NT2/D1 (cell line): ENCODE results near the gene GPAT2.
"Not testable (repeated sequence)": the region's sequence is repeated elsewhere in the genome, so short reads cannot be mapped to it uniquely, and the experiment has no call there.

ENCODE experiments used
- DNase-seq: peaks from one replicate; pipeline ENCODE4 v3.0.0-alpha.2; 2011; ENCODE audit warnings: low read depth, low spot score
- H3K27me3 ChIP-seq: 2 replicates; pipeline ENCODE4 v1.6.0; 2011; ENCODE audit warnings: mild to moderate bottlenecking; ENCODE audit not compliant: insufficient read length, insufficient read depth
- H3K36me3 ChIP-seq: 2 replicates; pipeline ENCODE4 v1.6.1; 2011; ENCODE audit warnings: mild to moderate bottlenecking, low read length, mixed read lengths; ENCODE audit not compliant: insufficient read depth, insufficient read length
- H3K4me1 ChIP-seq: 2 replicates; pipeline ENCODE4 v1.5.1; 2011; ENCODE audit not compliant: insufficient read depth, insufficient read length
- H3K4me3 ChIP-seq: 2 replicates; pipeline ENCODE4 v1.5.1; 2011; ENCODE audit warnings: low read depth; ENCODE audit not compliant: insufficient read length
- H3K9ac ChIP-seq: 2 replicates; pipeline ENCODE4 v1.6.0; 2011; ENCODE audit warnings: low read depth; ENCODE audit not compliant: insufficient read length
- H3K9me3 ChIP-seq: 2 replicates; pipeline ENCODE4 v1.5.1; 2011; ENCODE audit warnings: mild to moderate bottlenecking, low read length; ENCODE audit not compliant: insufficient read depth
- SUZ12 ChIP-seq: IDR thresholded peaks from 2 replicates; pipeline ENCODE4 v1.6.1; 2011; ENCODE audit not compliant: insufficient read length, insufficient read depth; ENCODE audit errors: extremely low read depth
- YY1 ChIP-seq: IDR thresholded peaks from 2 replicates; pipeline ENCODE4 v1.6.1; 2011; ENCODE audit not compliant: insufficient read length, insufficient read depth
- ZNF274 ChIP-seq: IDR thresholded peaks from 2 replicates; pipeline ENCODE4 v1.6.1; 2011; ENCODE audit warnings: mild to moderate bottlenecking, low read depth, low read length

GPAT2 gene

GRCh38 chr2:96053385-96053784, 18.7 kb upstream of the GPAT2 start:
- H3K4me1 ChIP-seq, H3K4me3 ChIP-seq, H3K27me3 ChIP-seq: not testable (repeated sequence)

DNA sequence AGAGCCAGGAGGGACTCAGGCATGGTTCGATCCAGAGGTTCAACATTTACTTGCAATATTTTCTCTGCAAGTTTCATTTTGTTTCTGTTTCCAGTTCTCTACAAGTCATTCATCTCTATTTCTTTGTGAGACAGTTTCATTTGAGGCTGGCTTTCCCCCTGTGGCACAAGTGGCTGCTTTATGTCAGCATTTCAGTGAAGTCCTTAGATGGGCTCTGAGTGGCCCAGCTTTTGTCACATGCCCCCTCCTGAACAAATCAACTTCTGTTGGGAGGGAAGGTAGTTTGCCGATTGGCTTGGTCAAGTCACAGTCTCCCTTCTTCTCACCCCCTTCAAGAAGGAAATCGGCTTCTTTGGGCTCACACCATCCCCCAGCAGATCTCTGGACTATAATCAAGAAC, 17.9 kb upstream of the GPAT2 start:
- not testable (repeated sequence) for H3K4me3 ChIP-seq, H3K9ac ChIP-seq, DNase-seq, H3K36me3 ChIP-seq, H3K27me3 ChIP-seq, H3K9me3 ChIP-seq, H3K4me1 ChIP-seq

More at GRCh38 chr2:96053385-96053784, 18.7 kb upstream of the GPAT2 start:
- not testable (repeated sequence) for H3K9ac ChIP-seq, H3K36me3 ChIP-seq, H3K9me3 ChIP-seq, DNase-seq

DNA sequence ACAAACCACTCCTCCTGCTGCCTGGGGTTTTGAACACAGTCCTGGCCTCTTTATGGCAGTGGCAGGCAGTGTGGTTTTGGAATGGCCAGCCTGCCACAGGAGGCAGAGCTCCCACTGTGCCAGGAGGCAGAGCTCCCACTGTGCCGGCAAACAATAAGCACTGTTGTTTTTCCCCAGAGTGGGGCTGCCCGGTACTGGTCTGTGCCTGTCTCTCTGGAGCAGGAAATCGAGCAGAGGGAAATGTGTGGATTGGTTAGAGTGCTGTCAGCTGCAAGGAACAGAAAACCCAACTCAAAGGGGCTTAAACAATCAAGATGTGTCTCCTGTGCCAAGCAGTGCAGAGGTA, 15.2 kb upstream of the GPAT2 start:
- H3K9me3 ChIP-seq, H3K4me3 ChIP-seq, H3K36me3 ChIP-seq, H3K4me1 ChIP-seq, H3K27me3 ChIP-seq, DNase-seq, H3K9ac ChIP-seq: not testable (repeated sequence)

- not testable (repeated sequence) for H3K9me3 ChIP-seq, H3K4me1 ChIP-seq, H3K27me3 ChIP-seq, H3K4me3 ChIP-seq, H3K36me3 ChIP-seq, DNase-seq, H3K9ac ChIP-seq
These were observed 14.6 kb upstream of the GPAT2 start for GRCh38 chr2:96049049-96049916.

DNA sequence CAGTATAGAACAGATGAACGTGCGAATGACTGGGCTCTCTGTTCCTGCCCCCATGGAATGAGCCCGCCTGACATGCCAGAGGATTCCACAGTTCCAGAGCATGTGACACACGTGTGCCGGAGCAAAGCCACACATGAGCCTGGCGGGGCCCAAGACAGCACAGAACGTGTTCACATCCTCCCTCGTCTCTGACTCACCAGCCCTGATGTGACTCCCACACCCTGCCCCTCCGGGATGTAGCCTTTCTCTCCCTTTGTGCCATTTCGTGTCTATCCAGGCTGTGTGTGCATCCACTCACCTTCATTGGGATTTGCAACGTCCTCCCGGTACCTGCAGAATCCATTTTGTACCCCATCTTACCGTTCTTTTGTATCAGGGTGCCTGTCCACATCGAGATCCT, 838 bp upstream of the GPAT2 start:
- not testable (repeated sequence) for H3K27me3 ChIP-seq, DNase-seq, H3K4me1 ChIP-seq, H3K9ac ChIP-seq, H3K36me3 ChIP-seq, H3K4me3 ChIP-seq, H3K9me3 ChIP-seq

DNA sequence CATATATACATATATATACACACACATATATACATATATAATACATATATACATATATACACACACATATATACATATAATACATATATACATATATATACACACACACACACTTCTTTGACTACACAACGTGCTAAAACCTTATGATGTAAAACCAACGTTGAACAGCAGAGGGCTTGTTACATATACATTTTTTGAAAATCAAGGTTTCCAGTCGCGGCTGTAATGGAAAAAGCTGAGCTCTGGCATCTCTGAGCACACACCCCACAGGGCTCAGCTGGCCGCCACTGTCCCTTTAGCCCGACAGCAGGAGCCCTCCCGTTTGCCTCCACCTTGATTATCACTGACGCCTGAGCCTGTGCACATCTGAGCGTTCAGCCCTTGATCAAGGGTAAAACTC, 719 bp downstream of the GPAT2 start:
- H3K9me3 ChIP-seq, H3K36me3 ChIP-seq, H3K4me3 ChIP-seq, H3K27me3 ChIP-seq, H3K4me1 ChIP-seq, H3K9ac ChIP-seq, DNase-seq: not testable (repeated sequence)

DNA sequence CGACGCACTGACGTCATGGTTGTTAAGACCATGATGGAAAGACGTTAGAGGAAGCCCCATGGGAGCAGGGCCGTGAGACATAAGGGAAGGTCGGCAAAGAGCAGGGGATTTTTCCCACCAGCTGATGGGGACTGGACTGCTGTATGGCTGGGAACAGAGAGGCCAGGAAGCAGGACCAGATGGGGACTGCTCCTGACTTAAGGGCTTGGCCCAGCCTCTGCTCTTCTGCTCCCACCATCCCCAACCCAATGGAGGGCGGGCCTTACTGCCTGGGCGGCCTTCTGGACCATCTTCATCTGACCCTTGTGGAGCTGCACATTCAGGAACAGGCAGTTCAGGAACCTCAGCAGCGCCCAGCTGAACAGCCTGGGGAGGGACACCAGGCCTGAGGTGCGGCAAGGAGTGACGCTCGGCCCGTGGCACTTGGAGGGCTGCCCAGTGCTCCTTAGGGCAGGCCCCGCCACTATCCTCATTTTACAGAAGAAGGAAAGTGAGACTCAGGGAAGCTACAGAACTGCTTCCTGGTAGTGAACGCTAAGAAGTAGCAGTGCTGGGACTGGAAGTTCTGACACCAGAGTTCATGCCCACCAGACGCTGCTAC, 6.9 kb downstream of the GPAT2 start:
- not testable (repeated sequence) for DNase-seq, H3K27me3 ChIP-seq, H3K36me3 ChIP-seq

DNA sequence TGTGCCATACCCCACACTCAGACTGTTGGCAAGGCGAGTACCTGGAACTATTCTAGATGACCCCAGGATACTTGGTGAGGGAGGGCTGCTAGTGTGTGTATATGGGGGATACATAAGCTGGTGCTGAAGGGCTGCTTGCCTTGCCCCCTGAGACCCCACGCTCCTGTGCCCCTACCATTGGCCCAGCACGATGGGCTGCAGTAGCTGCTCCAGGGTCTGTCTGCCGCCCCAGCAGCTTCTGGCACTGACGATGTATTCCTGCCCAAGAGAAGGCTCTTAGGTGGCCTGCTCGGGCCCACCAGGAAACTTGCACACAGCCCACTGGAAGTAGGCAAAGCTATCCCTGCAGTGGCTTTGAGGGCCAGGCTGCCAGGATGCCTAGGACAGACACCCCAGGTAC, 9.0 kb downstream of the GPAT2 start:
- H3K4me3 ChIP-seq, H3K36me3 ChIP-seq, H3K9ac ChIP-seq, H3K4me1 ChIP-seq, H3K9me3 ChIP-seq, H3K27me3 ChIP-seq, DNase-seq: not testable (repeated sequence)

More for the DNA sequence above, 6.9 kb downstream of the GPAT2 start:
- not testable (repeated sequence) for H3K4me1 ChIP-seq, H3K9me3 ChIP-seq, H3K4me3 ChIP-seq, H3K9ac ChIP-seq

- Histone ChIP-seq H3K9ac (no peak overlapping the region), H3K9me3 (no peaks in the 10 kb centered on the region), H3K4me3 (no peak overlapping the region), H3K36me3 (no peaks in the 10 kb centered on the region), H3K27me3 (no peaks in the 10 kb centered on the region), H3K4me1 (peaks cover 2% of the 10 kb centered on the region)
- DNase-seq, result no peak
- TF ChIP-seq SUZ12 (no peak), ZNF274 (no peak), YY1 (no peak)
These were observed 9.6 kb downstream of the GPAT2 start for GRCh38 chr2:96025194-96025492.
